Measurements from ENCODE around the gene ADAMTS12. TPM values are rescaled to one million over a fixed set of nuclear protein-coding genes. Genes with fewer than 3 reads are reported as not detected.

ADAMTS12 gene
- total RNA-seq, 3 donors from 2014 or later: 0.69 to 2.9 (median 0.72) TPM

GRCh38 chr5:33894566-33894965, 2.8 kb upstream of the ADAMTS12 start:
- Histone ChIP-seq H3K4me1 (ENCODE audit: low read depth) (no peaks in the 10 kb centered on the region), H3K9me3 (no peaks in the 10 kb centered on the region), H3K4me3 (no peak overlapping the region), H3K36me3 (ENCODE audit: low read depth) (no peaks in the 10 kb centered on the region)
- ATAC-seq (no peak), DNase-seq (no peak)
- intact Hi-C loops (cut with DNase I, micrococcal nuclease): no loop called here
- TF ChIP-seq CTCF (IDR thresholded peaks at IDR 0.05): no peak

GRCh38 chr5:33892620-33893137, 889 bp upstream of the ADAMTS12 start:
- ATAC-seq (no peak), DNase-seq (no peak)
- intact Hi-C loops (cut with DNase I, micrococcal nuclease): no loop called here
- Histone ChIP-seq H3K36me3 (ENCODE audit: low read depth) (no peaks in the 10 kb centered on the region), H3K4me1 (ENCODE audit: low read depth) (no peaks in the 10 kb centered on the region), H3K4me3 (no peak overlapping the region), H3K9me3 (no peaks in the 10 kb centered on the region)
- no peak for TF ChIP-seq CTCF (IDR thresholded peaks at IDR 0.05)

GRCh38 chr5:33891446-33891787, 373 bp downstream of the ADAMTS12 start:
- DNase-seq (no peak), ATAC-seq (no peak)
- TF ChIP-seq CTCF (IDR thresholded peaks at IDR 0.05): no peak
- H3K9me3 ChIP-seq: no peaks in the 10 kb centered on the region
- no peaks in the 10 kb centered on the region for H3K36me3 ChIP-seq (ENCODE audit: low read depth)
- no peaks in the 10 kb centered on the region for H3K4me1 ChIP-seq (ENCODE audit: low read depth)
- intact Hi-C loops (cut with DNase I, micrococcal nuclease): no loop called here
- H3K4me3 ChIP-seq: no peak overlapping the region

- Histone ChIP-seq H3K36me3 (ENCODE audit: low read depth) (no peaks in the 10 kb centered on the region), H3K4me3 (no peak overlapping the region), H3K4me1 (ENCODE audit: low read depth) (no peaks in the 10 kb centered on the region), H3K9me3 (no peaks in the 10 kb centered on the region)
- intact Hi-C loops (cut with DNase I, micrococcal nuclease): no loop called here
- DNase-seq (no peak), ATAC-seq (no peak)
- TF ChIP-seq CTCF (IDR thresholded peaks at IDR 0.05): no peak
Measured at GRCh38 chr5:33890131-33891032, 1.4 kb downstream of the ADAMTS12 start.

- DNase-seq (no peak), ATAC-seq (no peak)
- TF ChIP-seq CTCF (IDR thresholded peaks at IDR 0.05): no peak
- Histone ChIP-seq H3K36me3 (ENCODE audit: low read depth) (no peaks in the 10 kb centered on the region), H3K4me1 (ENCODE audit: low read depth) (no peaks in the 10 kb centered on the region), H3K4me3 (no peak overlapping the region), H3K9me3 (no peaks in the 10 kb centered on the region)
- intact Hi-C loops (cut with DNase I, micrococcal nuclease): no loop called here
Measured at GRCh38 chr5:33888587-33888986, 3.2 kb downstream of the ADAMTS12 start.
